GM21526 (cell line): ENCODE data around the gene PARN.

Experiments
- ATAC-seq: cut with Tn5 transposase; IDR thresholded peaks from one replicate; pipeline ENCODE4 v1.9.1; 2021; ENCODE audit warnings: moderate library complexity; ENCODE audit not compliant: unreplicated experiment, low FRiP score

Gene PARN

DNA sequence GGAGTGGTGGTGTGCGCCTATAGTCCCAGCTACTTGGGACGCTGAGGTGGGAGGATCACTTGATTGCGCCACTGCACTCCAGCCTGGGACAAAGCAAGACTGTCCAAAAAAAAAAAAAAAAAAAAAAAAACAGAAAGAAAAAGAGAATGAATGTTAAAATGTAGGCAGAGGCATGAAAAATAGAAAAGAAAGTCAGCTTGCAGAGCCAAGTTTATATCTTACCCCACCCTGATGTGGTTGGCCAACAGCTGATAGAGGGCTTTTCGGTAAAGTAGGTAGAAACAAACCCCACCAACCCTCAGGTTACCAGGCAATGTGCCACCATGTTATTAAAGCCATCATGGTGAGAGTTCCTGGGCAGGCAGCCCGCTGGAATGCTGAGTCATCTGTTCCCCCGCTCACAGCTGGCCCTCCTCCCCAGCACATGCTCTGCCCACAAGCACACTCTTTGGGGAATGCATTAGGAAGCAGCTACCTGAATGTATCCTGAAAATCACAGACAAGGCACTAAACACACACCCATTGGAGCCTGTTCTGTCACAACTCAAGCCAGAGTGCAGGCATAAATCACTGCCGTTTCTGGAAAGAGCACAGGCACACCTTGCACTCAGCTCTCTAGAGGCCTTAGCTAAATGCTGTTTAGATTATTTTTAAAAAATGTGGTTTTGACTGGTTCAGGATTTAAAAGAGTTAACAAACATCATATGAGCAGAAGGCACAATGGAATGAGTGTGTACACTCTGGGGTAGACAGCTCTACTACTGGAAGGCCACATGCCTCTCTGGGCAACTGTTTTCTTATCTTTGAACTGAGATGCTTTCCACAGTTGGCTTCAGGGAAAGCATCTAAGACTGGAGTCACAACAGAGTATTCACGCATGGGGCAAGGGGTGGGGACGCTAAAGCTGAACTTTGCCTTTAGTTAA is 128.5 kb downstream of the PARN start:
- no peak for ATAC-seq

DNA sequence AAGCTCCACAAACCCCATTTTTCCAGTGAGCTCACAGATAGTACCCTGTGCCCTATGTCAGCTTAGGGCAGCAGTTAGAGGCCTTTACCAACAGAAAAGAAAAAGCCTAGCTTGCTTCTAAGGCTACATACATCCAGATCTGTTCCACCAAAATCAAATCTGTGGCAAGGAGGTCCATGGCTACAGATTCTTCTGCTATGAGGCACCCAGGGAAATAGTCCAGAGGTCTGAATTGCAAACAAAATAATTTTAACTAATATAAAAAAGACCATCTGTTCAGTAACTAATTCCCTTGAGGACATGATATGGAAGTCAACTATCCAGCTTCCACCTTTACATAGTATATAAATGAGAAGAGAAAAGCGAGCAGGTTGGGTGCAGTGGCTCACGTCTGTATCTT is 129.3 kb downstream of the PARN start:
- ATAC-seq: no peak

DNA sequence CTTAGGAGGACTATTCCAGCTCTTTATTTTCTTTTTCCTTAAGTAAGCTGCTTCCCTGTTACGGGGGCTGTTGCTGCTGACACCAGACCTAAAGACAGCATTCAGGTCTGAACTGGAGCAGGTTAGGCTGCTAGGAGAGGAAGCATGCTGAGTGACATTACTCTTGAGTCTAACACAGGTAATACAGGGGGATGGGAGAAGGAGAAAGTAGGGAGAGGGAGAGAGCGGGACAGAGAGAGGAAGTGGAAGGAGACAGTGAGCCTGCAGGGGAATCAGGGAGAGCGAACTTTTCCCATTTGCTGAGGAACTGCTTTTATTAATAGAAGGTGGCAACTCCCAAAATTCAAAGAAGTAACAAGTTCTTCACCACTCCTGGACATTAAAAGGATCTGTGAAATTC is 130.9 kb downstream of the PARN start:
- no peak for ATAC-seq

DNA sequence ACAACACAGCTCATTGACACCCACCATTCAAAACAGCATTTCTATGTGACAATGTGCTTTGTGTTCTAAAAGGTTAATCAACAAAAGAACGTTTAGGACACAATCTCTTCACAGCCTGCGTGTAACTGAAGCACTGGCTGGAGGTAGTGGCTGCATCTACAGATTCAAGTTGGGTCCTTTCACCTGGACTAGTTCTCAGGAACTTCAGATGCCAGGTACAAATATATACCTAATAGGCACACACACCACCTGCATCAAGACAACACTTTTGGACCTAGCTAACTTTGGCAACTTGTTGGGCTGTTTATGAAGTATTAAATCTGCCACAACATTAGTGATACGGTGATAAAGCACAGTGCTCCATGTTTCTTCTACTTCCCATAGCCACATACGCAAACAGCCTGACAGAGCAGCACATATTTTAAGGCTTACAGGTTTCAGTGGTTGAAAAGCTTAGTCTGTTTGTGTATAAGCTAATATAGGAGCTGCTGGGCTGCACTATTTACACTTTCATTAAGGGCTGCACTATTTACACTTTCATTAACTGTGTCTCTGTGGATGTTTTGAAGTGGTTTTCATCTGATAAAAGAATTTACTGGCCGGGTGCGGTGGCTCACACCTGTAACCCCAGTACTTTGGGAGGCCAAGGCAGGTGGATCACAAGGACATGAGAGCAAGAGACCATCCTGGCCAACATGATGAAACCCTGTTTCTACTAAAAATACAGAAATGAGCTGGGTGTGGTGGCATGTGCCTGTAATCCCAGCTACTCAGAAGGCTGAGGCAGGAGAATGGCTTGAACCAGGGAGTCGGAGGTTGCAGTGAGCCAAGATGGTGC is 132.6 kb downstream of the PARN start:
- ATAC-seq: no peak

DNA sequence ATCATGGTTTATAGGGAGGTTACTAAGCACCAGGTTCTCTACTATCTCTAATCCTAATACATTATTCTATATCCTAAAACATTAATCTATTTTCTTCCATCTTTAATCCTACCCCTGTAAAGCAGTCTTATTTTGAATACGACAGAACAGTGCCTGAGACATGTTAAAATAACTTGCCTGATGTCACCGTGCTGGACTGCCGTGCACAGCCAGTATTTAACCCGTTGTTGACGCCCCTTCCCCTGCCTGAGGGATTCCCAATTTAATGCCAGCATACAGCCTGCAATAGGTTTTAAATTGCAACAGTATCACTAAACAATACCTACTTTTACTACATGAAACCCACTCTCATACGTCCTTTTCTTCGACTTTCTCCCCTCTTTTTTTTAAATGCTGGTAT is 133.3 kb downstream of the PARN start:
- ATAC-seq: no peak

DNA sequence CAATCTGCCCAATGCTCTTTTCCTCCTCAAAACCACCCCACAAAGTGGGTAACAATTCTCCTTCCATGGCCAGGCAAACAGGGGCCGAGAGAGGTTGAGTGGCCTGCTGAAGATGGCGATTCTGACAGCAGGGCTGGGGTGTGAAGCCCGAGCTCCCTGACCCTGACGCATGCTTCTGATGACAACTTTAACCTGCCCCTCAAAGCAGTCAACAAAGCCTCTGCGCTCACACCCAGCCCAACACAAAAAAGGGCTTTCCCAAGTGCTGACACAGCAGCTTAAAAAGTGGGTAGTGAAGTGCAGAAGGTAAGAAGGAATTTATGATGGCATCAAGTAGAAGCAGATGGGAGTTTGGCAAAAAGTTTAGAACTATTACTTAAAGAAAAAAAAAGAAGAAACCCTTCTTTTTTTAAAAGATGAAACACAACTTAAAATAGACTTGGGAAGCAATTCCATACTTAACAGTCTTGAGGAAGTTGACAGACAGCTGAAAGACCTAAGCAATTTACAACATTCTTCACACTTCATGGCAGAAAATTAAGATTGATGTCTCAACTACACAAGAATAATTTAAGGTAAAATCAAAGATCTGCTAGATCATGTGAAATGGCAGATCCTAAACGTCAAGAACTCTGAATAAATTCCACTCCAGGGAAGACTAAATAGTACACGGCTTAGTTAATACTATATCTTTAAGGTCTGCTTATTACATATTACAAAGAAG is 133.9 kb downstream of the PARN start:
- no peak for ATAC-seq

DNA sequence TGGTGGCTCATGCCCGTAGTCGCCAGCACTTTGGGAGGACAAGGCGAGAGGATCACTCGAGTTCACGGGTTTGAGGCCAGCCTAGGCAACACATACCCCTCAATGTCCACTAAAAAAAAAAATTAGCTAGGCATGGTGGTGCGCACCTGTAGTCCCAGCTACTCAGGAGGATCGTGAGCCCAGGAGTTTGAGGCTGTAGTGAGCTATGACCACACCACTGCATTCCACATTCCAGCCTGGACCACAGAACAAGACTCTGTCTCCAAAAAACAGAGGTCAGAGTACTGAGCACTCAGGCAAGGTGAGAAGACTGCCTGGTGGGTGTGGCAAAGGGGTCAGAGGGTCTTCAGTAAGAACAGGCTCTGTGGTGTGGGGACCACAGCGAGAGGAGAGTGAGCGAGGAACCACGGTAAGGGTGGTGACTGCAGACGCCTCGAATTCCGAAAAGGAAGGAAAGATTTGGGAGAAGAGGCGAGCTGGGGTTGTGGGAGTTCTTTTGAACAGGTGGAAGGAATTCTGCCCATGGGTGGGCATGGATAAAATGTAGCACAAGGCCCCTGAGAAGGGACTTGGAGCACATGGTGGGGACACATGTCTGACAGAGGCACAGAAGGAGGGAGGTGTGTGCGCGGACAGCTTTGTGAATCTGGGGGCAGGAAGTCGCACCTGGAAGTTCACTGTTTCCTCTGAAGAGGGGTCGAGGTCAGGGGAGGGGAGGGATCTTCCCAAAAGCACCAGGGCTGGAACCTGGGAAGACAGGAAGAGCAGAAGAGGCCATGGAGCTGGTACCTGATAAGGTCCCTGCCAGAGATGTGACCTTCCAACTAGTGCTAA is 134.6 kb downstream of the PARN start:
- no peak for ATAC-seq

DNA sequence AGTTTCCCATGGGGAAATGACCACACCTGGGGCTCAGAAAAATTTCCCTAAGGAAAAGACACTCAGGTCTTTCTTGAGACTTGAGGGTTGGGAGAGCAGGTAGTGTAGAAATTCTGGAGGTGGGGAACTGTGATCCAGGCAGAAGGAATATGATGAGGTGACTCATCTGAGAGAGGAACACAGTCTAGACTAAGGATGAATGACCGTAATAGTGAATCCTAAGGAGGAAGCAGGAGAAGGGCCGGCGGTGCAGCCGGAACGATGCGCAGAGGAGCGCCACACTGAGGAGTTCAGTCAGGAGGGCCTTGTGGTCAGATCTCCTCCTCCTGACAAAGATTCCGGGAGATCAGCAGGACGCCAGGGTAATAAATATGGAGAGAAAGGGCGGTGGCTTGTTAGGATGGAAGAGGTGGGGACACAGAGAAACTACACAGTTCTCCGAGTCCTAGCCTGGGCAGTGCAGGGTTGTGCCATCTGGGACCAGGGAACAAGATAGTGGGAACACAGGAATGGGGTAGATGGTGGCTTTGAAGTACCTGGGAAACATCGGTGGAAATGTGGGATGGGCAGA is 135.6 kb downstream of the PARN start:
- ATAC-seq: no peak

DNA sequence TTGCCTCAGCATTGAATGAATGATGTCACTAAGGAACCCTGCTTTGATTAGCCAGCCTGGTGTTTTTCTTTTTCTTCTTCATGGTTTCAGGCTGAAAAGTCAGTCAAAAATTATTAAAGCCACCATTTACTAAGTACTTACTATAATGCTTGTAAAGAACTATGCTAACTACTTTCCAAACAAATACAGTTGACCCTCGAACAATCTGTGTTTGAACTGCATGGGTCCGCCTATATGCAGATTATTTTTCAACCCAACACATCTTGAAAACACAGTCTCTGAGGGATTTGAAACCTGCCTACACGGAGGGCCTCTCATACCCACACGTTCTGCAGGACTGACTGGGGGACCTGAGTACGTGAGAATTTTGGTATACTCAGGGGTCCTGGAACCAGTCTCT is 136.3 kb downstream of the PARN start:
- no peak for ATAC-seq

DNA sequence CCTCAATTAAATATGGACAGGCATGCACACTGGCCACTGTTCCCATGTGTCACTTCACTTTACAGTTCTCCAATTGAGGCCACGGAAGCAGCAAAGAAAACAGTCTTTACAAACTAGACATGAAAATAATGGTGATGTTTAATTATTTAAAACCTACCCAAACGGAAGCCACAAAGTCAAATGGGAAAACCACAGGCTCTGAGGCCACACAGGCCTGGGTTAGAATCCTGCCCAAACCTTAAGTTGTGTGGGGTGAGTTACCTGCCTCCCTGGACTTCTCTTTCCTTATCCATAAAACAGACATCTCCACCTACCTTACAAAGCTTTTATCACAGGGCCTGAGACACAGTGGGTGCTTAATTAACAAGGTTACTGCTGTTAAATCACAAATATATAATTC is 137.4 kb downstream of the PARN start:
- ATAC-seq: no peak

DNA sequence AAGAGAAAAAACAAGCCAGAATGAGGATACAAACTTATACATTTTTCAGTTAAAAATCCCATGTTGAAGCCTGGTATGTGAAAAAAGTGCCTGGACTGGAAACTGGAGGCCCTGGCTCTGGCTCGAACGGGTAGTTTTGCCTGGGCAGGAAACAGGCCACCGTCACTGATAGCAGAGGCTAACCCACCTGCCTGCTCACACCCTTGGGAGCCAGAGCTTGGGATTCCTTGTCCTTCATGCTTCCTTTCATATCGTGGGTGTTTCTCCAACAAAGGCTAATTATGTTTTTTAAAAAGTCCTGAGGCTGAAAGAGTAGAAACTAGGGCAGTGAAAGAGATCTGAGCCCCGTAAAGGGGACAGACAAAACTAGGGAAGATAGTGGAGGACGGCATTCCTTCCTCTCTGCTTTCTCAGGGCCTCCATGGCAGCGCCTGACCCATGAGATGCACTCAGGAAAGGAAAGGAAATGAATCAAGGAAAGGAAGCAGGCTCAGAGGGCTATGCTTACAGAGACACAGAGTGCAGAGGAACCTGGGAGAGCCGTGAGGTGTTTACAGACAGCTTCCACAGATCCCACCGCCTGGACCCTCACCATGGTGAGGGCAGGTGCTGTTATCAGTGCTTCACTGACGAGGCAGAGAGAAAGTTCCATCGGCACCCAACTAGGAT is 138.1 kb downstream of the PARN start:
- no peak for ATAC-seq

DNA sequence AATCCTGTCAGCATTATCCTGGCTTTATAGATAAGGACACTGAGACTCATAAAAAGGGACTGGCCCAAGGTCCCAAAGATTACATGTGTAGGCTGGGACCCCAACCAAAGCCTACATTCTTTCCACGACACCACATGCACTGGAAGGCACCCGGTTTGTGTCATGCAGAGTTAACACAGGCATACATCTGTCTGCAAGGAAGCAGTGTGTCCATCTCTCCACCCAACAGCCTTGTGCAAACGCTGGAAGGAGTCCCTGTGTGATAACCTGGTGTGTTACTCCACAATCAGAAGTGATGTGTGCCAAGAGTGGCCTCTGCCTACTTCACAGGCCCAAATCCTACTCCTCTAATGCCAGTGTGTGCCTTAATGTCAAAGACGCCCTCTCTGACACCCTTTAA is 139.8 kb downstream of the PARN start:
- no peak for ATAC-seq

DNA sequence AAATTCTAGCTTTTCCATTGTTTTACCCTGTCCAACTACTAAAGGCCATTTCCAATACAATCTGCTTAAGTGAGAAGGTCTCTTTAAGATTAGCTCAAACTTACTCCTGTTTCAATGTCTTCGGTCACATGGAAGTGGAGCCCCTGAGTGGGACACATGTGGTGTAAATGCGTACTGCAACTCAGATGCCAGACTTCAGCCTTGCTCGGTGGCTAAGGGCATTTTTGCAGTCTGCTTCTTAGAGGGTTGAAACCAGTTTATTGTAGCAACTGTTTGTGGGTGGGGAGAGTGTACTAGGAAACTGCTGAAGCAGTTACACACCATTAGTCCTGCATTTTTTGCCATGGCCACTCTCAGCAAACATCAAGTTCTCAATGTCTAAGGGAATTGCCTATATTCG is 140.6 kb downstream of the PARN start:
- no peak for ATAC-seq

DNA sequence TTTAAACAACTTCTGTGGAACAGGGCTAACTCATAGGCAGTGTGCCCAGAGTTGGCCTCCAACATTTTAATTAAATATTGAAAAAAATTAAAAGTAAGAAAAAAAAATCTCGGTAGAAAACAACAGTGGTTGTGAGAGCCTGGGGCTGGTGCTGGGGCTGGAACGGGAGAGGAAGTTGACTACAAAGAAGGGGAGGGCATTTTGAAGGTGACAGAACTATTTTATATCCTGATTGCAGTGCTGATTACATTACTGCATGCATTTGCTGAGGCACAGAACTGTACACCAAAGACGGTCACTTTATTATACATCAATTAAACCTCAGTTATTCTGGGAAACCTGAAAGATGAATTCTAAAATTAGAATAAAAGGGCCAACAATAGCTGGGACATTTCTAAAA is 142.5 kb downstream of the PARN start:
- ATAC-seq: no peak

DNA sequence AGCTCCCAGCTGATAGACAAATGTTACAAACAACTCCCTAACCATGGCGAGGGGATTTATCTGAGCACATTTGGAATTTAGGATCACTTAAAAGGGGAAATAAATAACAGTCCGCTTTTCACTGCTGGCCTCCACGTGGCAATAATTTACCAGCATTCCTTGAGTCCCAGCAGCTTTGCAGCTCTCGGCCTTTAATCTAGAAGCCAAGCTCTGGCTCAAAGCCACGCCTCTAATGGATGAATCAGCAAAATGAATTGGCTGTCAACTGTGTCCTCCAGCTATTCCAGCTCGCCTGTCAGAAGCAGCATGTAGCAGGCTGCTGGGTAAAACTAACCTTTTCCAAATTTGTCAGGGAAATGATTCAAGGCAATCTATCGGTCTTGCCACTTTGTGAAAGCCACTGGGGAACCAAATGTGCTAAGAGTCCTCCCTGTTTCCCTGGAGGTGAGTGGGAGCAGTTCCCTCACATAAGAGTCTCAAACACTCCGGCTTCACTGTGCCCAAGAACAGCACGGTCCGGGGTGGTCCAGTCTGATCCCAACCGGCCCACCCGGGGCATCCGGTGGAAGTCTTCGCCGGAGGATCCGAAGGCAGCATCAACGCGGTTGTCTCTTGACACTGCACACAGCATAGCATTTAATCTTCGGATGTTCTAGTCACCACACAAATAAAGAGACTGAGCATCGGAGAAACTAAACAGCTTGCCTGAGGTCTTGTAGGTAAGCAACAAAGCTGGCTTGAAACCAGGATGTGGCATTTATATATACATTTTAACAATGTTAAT is 143.3 kb downstream of the PARN start:
- ATAC-seq: no peak

DNA sequence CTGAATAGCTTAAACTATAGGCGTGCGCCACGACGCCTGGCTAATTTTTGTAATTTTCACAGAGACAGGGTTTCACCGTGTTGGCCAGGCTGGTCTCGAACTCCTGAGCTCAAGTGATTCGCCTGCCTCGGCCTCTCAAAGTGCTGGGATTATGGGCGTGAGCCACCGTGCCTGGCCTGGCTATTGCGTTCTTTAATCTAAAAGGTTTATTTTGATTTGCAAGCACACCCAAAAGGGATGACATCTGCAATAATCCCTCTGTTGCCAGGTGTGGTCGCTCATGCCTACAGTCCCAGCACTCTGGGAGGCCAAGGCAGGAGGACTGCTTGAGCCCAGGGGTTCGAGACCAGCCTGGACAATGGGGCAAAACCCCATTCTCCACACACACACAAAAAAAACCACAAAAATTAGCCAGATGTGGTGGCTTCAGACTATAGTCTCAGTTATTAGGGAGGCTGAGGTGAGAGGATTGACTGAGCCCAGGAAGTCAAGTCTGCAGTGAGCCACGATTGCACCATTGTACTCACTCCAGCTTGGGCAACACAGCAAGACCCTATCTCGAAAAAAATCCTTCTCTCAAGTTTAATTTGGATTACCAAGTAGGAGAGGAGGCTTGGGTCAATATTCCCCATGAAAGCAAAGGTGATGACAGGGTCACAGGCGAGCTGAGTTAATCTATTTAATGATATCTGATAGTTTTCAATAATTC is 144.1 kb downstream of the PARN start:
- ATAC-seq: no peak

DNA sequence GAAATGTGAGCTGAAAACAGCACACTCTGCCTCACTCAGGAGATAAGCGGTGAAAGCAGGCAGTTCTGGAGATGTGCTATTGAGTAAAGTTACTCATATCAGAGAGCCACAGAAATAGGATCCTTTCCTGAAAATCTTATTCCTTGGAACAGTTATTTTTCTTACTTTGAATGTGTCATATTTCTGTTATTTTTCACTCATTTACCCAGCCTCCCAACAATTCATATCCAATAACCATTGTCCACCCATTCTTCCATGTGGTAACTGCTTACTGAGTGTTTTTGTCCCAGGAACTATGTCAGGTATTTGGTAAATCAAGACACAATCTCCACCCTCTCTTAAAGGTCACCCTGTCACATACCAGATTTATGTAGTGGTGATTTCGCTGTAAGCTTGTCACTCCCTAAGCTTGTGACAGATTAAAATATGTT is 144.9 kb downstream of the PARN start:
- no peak for ATAC-seq

DNA sequence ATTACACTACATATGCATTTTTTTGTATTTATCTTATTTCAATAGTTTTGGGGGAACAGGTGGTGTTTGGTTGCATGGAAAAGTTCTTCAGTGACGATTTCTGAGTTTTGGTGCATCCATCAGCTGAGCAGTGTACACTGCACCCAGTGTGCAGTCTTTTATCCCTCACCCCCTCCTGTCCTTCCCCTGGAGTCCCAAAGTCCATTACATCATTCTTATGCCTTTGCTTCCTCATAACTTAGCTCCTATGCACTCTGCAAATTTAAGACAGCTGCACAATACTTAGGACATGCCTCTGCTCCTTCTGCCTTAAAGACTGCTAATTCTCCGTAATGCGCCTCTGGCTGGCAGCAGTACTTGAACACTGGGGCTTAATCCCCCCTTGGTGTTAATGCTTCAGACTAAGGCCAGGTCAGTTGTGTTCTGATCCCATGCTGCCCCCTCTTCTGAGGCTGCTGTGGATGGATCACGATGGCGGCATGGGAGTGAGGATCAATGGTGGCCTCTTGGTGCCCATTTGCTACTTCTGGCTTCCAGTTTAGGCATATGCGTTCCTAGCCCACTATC is 146.2 kb downstream of the PARN start:
- no peak for ATAC-seq
